Ureter (tissue), 1 donor: ENCODE measurements around the gene SUGP2. TPM values are rescaled to one million over a fixed set of nuclear protein-coding genes. Genes with fewer than 3 reads are reported as not detected.
"Not testable (repeated sequence)": the region's sequence is repeated elsewhere in the genome, so short reads cannot be mapped to it uniquely, and the experiment has no call there.

Experiments
- DNase-seq: peaks from one replicate; pipeline ENCODE4 v3.0.0-alpha.2; 2020; ENCODE audit warnings: low spot score
- total RNA-seq: library from RNA; stranded (reverse); gene quantifications from one replicate; pipeline ENCODE4 v1.2.4, GENCODE V29; 2023
- donor health status: DM: yes; HTN: yes; CAD: no.

Gene SUGP2
- total RNA-seq, 1 donor from 2014 or later, result 99.6 TPM

GRCh38 chr19:19031891-19032290 is 1.4 kb downstream of the SUGP2 start:
- DNase-seq, result no peak

DNA sequence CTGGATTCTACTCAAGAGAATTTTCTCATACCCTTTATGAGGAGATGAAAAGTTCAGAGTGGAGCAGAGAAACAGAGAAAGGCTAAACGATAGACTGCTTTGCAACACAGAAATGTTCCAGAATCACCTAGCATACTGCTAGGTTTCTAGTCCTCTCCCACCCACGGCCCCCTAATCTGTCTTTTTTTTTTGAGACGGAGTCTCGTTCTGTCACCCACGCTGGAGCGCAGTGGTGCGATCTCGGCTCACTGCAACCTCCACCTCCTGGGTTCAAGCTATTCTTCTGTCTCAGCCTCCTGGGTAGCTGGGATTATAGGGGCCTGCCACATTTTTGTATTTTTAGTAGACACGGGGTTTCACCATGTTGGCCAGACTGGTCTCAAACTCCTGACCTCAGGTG is 4.8 kb downstream of the SUGP2 start:
- no peak for DNase-seq

DNA sequence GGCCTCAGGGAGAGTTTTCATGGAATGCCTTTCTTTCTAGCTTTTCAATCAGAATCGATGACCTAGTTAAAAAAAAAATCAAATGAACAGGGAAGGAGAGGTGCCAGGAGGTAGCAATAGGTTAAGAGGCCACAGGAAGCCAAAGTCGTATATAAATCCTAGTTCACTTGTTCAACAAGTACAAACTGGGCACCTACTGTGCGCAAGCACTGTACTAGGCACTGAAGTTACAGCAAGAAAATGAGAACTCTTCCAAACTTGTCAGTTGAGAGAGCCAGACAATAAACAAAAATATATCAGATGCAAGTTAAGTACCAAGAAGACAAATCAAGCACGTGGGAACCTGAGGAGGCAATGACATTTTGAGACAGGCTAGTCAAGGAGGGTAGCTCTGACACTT is 6.1 kb downstream of the SUGP2 start:
- DNase-seq, result no peak

- DNase-seq, result no peak
Measured at GRCh38 chr19:19026299-19026971, 6.9 kb downstream of the SUGP2 start.

- DNase-seq, result no peak
Measured at GRCh38 chr19:19025861-19026260, 7.5 kb downstream of the SUGP2 start.

GRCh38 chr19:19023376-19023775 is 9.9 kb downstream of the SUGP2 start:
- not testable (repeated sequence) for DNase-seq

- no peak for DNase-seq
Measured at GRCh38 chr19:19022380-19022961, 10.8 kb downstream of the SUGP2 start.

- DNase-seq, result no peak
Measured at GRCh38 chr19:19021115-19021514, 12.2 kb downstream of the SUGP2 start.

DNA sequence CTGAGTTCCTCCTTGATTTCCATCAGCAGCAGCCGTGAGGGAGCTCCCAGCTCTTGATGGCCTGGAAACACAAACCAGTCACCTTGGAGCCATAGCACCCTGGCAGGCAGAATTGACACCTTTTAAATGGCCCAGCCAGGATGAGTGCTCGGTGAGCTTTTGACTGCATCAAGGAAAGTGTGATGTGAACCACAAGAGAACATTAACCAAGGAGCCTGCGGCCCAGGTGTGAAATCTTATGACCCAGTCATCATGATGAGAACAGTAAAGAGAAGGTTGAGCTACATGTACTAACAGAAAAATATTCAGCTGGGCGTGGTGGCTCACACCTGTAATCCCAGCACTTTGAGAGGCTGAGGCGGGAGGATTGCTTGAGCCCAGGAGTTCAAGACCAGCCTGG is 22.8 kb downstream of the SUGP2 start:
- DNase-seq, result no peak

GRCh38 chr19:19009951-19010350 is 23.4 kb downstream of the SUGP2 start:
- no peak for DNase-seq

- DNase-seq, result no peak
Measured at GRCh38 chr19:19006213-19006612, 27.1 kb downstream of the SUGP2 start.

- DNase-seq, result no peak
Measured at GRCh38 chr19:19004144-19004543, 29.2 kb downstream of the SUGP2 start.

GRCh38 chr19:18999896-19000620 is 33.3 kb downstream of the SUGP2 start:
- DNase-seq, result no peak

GRCh38 chr19:18999016-18999758 is 34.1 kb downstream of the SUGP2 start:
- DNase-seq, result no peak

DNA sequence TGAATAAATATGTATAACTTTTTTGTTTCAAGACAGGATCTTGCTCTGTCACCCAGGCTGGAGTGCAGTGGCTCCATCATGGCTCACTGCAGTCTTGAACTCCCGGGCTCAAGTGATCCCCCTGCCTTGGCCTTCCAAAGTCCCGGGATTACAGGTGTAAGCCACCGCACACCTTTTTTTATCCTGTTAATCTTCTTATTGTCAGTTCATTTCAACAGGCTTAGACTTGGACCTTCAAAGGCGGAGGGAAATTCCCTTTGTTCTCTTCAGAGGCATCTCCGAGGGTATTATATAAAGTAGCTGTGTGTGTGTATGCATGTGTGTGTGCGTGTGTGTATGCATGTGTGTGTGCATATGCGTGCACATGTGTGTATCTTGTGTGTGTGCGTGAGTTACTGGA is 35.0 kb downstream of the SUGP2 start:
- no peak for DNase-seq

DNA sequence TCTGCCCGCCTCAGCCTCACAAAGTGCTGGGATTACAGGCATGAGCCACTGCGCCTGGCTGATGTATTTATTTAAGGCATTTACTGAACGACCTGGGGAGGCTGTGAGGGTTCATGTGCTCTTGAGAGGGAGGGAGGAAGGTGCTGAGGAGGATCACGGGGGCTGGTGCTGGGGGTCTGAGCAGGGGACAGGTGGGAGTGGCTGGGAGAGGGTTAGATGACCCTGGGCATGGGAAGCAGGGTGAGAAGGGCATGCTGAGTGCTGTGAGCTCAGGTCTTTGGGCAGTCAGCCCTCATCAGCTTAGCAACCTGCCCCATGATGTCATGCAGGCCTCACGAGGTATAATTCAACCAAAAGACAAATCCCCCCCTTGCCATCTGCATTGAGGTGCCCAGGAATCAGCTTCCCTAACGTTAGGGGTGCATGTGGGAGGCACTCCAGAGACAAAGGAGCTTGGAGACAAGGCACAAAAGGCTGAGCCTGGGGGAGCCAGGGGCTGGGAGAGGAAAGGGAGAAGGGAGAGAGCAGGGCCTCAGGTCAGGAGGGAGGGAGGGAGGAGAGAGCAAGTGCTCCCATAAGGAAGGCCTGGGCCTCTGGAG is 36.4 kb downstream of the SUGP2 start:
- no peak for DNase-seq

DNA sequence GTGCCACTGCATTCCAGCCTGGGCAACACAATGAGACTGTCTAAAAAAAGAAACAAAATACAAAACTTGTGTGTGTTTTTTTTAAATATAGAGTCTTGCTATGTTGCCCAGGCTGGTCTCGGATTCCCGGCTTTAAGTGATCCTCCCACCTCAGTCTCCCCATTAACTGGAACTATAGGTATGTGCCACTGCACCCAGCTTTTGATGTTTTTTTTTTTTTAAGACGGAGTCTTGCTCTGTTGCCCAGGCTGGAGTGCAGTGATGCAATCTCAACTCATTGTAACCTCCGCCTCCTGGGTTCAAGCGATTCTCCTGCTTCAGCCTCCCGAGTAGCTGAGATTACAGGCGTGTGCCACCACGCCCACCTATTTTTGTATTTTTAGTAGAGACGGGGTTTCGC is 37.0 kb downstream of the SUGP2 start:
- DNase-seq, result no peak

DNA sequence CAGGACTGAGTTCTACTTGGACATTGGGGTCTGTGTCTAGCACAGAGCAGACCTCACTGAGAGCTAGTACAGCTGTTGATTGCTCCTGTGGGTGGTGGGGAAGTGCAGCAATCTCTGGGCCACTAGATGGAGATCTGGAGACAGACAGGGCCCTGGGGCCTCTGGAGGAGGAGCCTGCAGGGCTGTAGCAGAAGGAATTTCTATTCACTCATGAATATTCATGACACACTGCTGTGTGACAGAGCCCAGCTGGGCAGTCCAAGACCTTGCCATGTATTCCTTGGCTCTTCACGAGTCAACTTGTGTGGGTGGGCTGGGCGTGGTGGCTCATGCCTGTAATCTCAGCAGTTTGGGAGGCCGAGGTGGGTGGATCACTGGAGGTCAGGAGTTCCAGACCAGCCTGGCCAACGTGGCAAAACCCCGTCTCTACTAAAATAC is 37.5 kb downstream of the SUGP2 start:
- peak; percentile 63 for DNase-seq

DNA sequence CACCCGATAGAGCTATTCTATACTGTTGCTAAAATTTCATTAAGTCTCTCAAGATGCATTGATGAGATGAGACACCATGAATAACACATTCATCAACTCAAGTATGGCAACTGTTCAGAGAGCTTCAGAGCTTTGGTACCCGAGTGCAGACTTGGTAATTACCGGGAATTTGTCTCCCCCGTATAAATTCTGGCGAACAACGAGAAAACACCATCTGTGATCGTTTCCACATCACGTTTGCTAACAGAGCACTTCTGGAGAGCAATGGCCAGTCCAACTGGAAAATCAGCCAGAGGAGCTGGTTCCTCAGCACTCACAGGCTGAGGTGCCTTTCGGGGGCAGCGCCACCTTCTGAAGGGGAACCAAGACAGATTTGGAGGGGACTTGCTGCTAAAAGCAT is 40.2 kb downstream of the SUGP2 start:
- DNase-seq, result no peak

GRCh38 chr19:18992696-18993095 is 40.6 kb downstream of the SUGP2 start:
- DNase-seq, result no peak

DNA sequence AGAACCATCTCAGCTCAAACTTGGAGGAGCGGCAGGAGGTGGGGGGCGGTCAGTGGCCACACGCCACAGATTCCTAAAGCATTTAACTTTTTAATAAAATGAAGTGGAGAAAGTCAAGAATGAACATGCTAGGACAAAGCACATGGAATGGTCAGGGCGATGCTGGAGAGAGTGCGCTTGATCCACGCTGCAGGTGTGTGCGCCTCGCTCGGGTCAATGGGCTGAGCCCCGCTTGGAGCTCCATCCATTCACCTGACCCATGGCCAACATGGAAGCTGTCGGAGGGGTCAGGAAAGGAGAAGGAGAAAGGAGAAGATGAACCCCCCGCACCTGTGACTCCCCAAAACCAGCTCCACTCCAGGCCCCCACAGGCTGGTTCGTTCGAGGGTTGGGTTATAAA is 41.8 kb downstream of the SUGP2 start:
- DNase-seq, result no peak

DNA sequence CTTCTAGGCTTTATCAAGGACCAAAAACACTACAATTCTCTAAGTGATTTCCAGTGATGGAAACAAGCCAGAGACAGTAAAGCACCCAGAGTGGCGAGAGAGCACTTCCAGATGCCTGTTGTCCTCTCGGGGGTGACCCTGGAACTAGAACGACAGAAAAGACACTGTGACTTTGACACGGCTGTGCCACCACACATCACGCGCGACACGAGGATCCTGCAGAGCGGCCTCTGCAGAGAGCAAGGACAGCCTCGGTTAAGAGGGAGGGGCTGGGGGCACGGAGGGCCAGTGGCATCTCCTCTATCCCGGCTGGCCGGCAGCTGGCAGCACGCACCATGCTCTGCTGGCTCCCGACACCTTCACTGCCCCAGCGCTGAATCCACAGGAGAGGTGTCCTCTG is 42.3 kb downstream of the SUGP2 start:
- DNase-seq, result no peak
